GM04504 (cell line): Measurements from ENCODE around the gene KCNA10.

Experiments
- DNase-seq: peaks from one replicate; pipeline ENCODE4 v3.0.0-alpha.2; 2012; ENCODE audit warnings: low read depth

The KCNA10 gene

DNA sequence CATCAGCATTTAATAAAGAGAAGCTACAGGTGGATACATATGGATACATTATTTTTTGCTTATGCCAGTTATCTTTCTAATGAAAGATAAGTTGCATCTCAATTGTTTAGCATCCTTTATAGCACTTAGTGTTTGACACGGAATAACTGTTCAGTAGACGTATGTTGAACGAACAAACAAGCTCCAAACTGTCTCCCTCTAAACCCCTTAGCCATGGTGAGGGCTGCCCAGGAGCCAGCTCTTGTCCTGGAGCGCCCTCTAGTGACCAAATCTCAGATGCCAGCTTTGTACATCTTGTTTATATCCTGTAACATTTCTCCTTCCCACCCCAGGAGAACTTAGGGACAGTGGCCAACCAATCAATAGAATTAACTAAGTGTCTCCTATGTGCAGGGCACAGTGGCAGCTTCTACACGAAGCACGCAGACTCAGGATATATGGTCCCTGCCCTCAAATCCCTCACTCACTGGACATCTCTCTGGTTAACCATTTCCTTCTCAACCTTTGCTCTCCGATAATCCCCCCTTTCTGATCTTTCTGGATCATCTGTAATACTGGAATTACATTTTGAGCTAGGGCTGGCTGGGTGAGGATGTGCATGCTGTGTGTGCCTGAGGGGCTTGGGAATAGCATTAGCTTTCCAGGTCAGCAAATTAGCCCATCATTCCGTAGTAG lies 22.9 kb downstream of the KCNA10 start:
- peak; percentile 50 for DNase-seq

GRCh38 chr1:110494522-110495406 lies 24.2 kb downstream of the KCNA10 start:
- DNase-seq: no peak

DNA sequence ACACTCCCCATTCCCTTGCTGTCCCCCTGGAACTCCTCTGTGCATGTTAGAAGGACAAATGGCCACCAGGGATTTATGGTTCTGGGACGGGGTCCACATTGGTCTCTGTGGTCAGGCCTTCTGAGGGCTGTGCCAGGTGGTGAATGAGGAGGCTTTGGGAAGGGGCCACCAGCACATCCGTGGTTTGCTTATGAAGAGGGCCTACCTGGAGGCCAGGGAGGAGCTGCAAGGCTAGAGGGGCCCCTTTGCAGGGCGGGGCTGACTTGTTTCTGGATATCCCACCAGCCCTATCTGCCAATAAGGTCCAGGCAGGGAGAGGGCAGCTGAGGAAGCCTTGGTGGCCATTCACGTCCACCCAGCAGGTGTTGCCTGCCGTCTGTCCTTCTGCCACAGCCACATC lies 24.9 kb downstream of the KCNA10 start:
- DNase-seq: no peak

GRCh38 chr1:110493059-110493699 lies 25.8 kb downstream of the KCNA10 start:
- no peak for DNase-seq

- no peak for DNase-seq
Observed at GRCh38 chr1:110492573-110492972, 26.4 kb downstream of the KCNA10 start.

DNA sequence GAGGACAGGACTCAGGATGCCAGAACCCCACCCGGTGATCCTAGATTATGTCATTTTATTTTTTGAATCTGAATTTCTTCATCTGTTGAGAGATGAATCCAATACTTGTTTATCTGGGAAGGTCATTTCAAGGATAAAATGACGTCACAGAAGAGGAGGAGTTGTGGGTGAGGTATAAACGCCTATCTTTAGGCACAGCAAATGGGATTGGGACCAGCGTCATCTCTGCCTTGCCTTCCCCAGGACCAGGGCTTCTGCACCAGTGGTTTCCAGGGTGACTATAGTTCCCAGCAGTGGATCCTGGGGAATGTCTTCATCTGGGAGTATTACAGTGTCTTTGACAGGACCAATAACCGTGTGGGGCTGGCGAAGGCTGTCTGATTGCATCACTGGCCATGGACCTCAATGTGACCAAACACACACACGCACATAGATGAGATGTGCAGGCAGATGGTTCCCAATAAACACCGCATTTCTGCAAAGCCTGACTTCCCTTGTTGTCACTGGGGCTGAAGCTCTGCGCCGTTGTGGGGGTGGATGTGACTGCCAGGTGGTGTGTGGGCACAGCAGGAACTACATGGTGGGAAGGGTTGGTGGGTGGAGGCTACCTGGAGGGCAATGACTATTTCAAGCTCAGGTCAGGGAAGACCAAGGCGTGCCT lies 28.1 kb downstream of the KCNA10 start:
- DNase-seq: no peak

DNA sequence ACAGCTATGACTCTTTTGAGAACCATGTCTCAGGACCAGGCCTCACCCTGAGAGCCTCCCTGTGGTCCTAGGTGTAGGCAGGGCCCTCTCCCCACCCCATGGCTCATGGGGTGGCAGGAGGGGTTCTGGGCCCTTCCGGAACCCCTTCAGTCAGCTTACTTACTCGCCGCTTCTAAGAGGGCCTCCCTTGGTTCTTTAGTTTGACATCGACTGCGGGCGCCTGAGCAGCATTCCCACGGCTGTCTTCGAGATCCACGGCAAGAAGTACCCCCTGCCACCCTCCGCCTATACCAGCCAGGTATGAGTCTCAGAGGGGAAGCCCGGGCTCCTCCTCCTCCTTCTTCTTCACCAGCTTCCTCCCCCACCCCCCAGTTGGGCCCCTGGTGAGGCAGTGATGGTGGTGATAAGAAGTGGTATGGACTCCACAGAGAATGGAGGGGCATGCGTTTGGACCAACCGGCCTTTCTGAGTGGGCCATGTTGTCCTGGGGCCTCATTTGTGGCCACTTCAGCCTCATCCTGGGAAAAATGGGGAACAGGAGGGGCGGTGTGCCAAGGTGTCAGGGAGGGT lies 28.9 kb downstream of the KCNA10 start:
- DNase-seq: no peak

DNA sequence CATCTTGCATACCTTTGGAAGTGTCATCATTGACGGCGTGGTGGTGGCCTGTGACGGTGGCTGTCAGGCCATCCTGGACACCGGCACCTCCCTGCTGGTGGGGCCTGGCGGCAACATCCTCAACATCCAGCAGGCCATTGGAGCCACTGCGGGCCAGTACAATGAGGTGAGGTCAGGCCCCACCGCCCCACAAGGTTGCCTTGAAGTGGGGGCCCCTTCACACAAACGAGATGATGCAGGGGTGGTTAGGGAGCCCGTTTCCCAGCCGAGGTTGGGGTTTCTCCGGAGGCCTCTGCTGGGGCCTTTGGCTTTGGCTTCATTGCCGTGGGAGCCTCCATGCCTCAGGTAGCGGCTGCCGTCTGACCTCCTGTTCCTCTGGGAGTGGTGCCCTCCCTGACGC lies 29.6 kb downstream of the KCNA10 start:
- no peak for DNase-seq

GRCh38 chr1:110488867-110489266 lies 30.1 kb downstream of the KCNA10 start:
- no peak for DNase-seq

- DNase-seq: no peak
Observed at GRCh38 chr1:110488161-110488560, 30.8 kb downstream of the KCNA10 start.

GRCh38 chr1:110487726-110488125 lies 31.2 kb downstream of the KCNA10 start:
- no peak for DNase-seq

DNA sequence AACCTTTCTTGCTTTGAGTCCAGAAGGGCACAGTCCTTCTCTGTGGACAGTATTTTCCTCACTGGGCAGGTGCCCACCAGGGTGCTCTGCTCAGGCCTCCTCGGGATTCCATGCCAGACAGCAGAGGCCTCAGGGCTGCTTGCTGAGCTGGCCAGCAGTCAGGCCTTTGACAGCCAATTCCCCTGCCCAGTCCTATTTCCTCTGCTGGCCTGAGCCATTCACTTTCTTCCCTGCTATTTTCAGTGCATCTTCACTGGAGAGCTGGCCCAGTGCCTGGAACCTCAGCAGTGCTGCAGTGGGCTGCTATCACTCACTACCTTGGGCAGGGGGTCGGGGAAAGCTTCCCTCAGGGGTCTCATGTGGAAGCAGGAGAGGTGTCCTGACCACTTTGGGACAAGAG lies 33.2 kb downstream of the KCNA10 start:
- no peak for DNase-seq

DNA sequence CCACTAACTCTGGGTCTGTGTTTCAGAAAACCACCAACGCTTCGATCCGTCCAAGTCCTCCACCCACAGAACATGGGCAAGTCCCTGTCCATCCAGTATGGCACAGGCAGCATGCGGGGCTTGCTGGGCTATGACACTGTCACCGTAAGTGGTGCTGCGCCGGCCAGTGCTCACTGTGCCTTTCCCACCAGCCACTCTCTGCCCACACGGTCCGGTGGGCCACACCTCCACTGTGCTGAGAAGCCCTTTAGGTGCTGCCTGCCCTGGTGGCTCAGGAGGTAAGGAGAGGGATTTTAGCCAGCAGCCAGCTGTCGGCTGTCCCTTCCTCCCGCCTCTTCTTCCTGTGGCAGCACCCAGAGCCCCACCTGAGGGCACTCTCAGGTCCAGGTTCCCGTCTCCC lies 34.2 kb downstream of the KCNA10 start:
- DNase-seq: no peak

DNA sequence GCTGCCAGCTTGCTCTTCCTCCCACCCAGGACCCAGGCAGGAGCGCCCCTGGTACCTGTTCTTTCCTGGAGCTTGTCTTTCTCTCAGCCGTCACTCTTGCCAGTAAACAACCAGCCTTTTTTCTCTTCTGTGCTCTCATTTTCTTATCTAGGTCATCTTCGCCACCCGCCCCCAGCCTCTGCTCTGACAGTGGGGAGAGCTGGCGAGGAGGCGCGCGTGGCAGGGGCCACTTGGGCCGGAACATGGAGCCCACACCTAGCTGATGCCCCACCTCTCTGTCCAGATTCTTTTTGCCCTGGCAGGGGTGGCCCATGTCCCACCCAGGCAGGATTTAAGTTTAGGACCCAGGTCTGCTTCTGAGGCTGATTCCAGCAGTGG lies 35.7 kb downstream of the KCNA10 start:
- no peak for DNase-seq

DNA sequence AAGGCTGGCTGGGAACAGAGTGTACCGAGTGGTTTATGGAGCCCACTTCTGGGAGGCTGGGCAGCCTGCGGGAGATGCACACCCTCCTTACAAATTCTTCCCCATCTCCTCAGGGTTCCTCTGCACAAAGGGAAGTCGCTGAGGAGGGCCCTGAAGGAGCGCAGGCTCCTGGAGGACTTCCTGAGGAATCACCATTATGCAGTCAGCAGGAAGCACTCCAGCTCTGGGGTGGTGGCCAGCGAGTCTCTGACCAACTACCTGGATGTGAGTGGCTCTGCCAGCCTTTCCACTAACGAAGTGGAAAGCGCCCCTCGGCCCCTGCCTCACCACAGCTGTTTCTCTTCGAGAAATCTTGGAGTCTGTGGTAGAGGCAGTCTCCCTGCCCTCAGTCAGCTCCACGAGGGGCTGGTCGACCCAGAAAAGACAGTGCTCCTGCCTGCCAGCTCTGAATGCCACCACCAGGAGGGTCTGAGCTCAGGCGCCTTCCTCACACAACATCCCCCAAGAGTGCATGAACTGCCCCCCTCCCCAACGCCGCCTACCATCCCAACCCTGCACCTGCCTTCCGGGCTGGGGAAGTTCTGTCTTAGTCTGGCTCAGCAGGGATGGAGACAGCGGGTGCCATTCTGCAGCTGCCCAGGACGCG lies 36.2 kb downstream of the KCNA10 start:
- no peak for DNase-seq

DNA sequence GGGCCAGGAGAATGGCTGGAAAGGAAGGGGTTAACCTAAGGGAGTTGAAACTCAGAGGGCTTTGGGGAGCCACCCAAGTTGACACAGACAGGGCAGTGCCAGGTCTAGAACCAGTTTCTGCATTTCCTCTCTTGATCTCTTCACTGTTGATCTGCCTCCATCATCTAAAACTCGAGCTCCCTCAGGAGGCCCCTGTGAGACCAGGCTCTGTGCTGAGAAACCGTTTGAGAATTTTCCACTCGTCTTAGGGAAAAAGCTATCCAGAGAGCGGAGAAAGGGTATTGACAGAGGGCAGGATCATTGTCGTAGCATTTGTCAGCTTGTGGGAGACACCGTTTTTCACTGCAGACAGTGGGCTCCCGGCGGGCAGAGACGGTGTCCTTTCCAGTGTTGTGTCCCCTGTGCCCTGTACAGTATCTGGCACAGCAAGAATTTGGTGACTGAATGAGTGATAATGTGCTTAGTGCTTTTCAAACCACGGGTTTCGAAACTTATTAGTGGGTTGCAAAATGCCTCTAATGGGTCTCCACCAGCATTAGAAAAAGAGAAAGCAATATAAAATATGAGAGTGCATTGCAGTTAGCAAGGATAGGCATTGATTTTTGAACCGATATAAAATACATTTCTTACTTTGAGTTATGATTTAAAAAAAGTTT lies 36.9 kb downstream of the KCNA10 start:
- DNase-seq: no peak

- DNase-seq: no peak
Observed at GRCh38 chr1:110480356-110481096, 38.4 kb downstream of the KCNA10 start.

DNA sequence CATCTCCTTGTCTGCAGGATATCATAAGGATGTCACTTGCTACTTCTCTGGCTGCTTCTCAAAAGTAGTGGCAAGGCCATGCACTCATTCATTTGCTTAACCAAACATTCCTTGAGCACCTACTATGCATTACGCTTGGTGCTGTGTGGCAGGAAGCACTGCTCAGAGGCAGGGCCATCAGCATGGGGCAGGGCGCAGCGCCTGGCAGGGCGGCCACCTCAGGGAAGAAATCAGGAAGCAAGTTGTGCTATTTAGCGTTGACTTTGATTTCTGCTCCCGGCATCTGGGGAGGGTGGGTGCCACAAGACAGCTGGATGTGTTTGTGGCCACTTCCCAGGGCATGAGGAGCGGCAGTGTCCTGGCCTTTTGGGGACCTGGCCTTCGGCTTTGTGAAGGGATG lies 40.1 kb downstream of the KCNA10 start:
- DNase-seq: no peak

DNA sequence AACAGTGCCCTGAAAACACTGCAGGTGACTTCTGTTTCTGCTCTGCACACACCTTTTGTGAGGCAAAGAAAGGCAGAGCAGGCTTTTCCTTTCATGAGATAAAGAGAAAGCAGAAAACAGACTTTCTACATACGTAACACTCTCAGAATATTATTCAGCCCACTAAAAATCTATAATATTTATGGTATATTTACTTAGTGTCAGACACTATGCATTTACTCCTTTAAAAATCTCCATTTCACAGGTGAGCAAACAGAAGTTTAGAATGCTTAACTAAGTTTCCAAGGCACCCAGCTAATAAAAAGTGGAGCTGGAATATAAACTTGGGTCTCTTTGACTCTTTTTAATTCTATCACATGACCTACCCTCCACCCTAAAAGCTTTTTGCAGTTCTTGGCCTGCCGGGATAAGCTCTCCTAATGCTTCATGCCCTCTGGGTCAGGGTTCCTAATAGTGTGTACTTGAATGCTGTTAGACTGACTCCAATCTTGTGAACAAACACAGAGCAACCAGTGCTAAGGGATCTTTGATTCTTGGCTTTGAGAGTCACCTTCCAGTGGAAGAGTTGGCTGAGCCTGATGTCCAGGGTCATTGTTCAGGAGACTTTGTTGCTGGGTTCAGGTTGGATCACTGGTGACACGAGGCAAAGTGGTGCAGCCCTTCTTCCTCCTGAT lies 40.9 kb downstream of the KCNA10 start:
- no peak for DNase-seq

GRCh38 chr1:110477445-110477957 lies 41.5 kb downstream of the KCNA10 start:
- DNase-seq: no peak
